ENCODE measurements around the gene MRPL54. TPM values are rescaled to one million over a fixed set of nuclear protein-coding genes. Genes with fewer than 3 reads are reported as not detected.
A peak's percentile ranks its signal among the peaks of the same experiment; 100 is the strongest.

The MRPL54 gene
- total RNA-seq = 59.4 TPM
- long read RNA-seq, transcript MRPL54-201 (3 exons, 626 nt) = major isoform, 18 of 18 reads
- long read RNA-seq, partial matches to known transcripts = 0 of 18 reads
- long read RNA-seq, other reads (novel, unspliced or antisense) = 0 of 18 reads

DNA sequence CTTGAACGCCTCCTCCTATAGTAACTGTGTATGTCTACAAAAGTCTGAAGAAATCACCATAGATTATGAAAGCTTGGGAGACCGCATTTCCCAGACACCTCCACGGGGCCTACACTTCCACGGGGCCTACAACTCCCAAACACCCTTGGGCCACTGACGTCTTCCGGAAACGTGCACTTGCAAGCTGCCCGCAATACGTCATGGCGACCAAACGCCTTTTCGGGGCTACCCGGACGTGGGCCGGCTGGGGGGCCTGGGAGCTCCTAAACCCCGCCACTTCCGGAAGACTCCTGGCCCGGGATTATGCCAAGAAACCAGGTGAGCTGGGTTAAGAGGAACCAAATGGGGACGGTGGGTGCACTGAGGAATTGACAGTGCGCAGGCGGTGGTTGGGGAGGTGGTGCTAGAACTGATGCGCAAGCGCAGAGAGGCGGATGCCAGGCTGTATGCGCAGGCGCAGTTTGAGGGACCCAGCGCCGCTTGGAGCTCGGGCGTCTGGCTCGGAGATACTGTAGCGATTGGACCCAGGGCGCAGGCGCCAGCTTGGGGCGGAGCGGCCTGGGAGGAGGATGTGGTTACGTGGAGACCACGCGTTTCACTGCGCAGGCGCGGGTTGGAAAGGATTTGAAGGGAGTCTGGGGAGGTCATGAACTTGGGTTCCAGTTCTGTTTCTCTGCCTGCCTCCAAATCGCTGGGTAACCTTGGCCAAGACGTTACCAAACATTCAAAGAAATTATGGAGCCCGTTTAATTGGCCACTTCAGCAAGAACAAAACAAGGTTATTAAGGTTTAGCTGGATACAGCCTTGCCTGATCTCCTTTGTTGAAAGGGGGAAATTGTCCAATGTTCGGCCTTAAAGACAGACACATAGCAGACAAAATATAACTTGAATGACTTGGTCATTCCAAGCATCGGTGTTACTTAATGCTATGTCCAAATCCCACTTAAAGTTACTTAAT, at the start of gene MRPL54:
Gene MRPL54, plus strand, starts transcription at position 182 of the 959 bp plus-strand sequence. Its CDS starts 19 bp downstream, at position 201.
- Histone ChIP-seq H3K36me3 (peaks cover 47% of the 10 kb centered on the region), H3K27me3 (ENCODE audit: low read depth) (no peaks in the 10 kb centered on the region), H3K9me3 (no peaks in the 10 kb centered on the region), H3K27ac (peak within 1 kb of the TSS; percentile 96), H3K4me1 (peaks cover 39% of the 10 kb centered on the region), H3K4me3 (peak within 1 kb of the TSS; percentile 90)
- DNase-seq (peak; percentile 100), ATAC-seq (peak; percentile 95 to 97)
- TF ChIP-seq, protein P1, sequence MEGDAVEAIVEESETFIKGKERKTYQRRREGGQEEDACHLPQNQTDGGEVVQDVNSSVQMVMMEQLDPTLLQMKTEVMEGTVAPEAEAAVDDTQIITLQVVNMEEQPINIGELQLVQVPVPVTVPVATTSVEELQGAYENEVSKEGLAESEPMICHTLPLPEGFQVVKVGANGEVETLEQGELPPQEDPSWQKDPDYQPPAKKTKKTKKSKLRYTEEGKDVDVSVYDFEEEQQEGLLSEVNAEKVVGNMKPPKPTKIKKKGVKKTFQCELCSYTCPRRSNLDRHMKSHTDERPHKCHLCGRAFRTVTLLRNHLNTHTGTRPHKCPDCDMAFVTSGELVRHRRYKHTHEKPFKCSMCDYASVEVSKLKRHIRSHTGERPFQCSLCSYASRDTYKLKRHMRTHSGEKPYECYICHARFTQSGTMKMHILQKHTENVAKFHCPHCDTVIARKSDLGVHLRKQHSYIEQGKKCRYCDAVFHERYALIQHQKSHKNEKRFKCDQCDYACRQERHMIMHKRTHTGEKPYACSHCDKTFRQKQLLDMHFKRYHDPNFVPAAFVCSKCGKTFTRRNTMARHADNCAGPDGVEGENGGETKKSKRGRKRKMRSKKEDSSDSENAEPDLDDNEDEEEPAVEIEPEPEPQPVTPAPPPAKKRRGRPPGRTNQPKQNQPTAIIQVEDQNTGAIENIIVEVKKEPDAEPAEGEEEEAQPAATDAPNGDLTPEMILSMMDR (IDR thresholded peaks at IDR 0.05) = no peak
- intact Hi-C loops (cut with DNase I) = no loop called here

GRCh38 chr19:3716147-3716668, 46.3 kb upstream of the MRPL54 start:
- Histone ChIP-seq H3K36me3 (no peaks in the 10 kb centered on the region), H3K27me3 (ENCODE audit: low read depth) (peaks cover 26% of the 10 kb centered on the region), H3K4me1 (peaks cover 24% of the 10 kb centered on the region), H3K4me3 (no peak overlapping the region), H3K27ac (no peak overlapping the region), H3K9me3 (no peaks in the 10 kb centered on the region)
- DNase-seq (no peak), ATAC-seq (no peak)
- TF ChIP-seq, protein P1 (IDR thresholded peaks at IDR 0.05) = no peak
- intact Hi-C loops (cut with DNase I) = no loop called here

DNA sequence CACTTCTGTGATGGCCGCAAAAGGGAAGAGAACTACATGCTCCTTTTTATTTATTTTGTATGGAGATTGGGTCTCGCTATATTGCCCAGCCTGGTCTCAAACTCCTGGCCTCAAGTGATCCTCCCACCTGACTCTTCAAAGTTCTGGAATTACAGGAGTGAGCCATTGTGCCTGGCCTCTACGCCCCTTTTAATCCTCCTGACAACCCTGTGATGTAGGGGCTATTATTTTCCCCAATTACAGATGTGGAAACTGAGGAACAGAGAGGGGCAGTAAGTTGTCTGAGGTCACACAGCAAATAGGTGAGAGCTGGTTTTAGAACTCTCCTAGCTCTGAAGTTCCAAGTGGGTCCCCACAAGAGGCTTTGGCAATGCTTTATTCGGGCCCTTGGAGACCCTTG, 42.6 kb upstream of the MRPL54 start:
- Histone ChIP-seq H3K27me3 (ENCODE audit: low read depth) (peaks cover 45% of the 10 kb centered on the region), H3K27ac (no peak overlapping the region), H3K36me3 (no peaks in the 10 kb centered on the region), H3K4me1 (peaks cover 15% of the 10 kb centered on the region), H3K4me3 (no peak overlapping the region), H3K9me3 (no peaks in the 10 kb centered on the region)
- no peak for ATAC-seq
- intact Hi-C loops (cut with DNase I) = no loop called here
- TF ChIP-seq, protein P1 (IDR thresholded peaks at IDR 0.05) = no peak
- no peak for DNase-seq

GRCh38 chr19:3720349-3720917, 42.0 kb upstream of the MRPL54 start:
- Histone ChIP-seq H3K4me1 (peaks cover 15% of the 10 kb centered on the region), H3K27ac (no peak overlapping the region), H3K36me3 (no peaks in the 10 kb centered on the region), H3K9me3 (no peaks in the 10 kb centered on the region), H3K27me3 (ENCODE audit: low read depth) (peaks cover 45% of the 10 kb centered on the region), H3K4me3 (no peak overlapping the region)
- DNase-seq = no peak
- TF ChIP-seq, protein P1 (IDR thresholded peaks at IDR 0.05) = no peak
- no peak for ATAC-seq
- intact Hi-C loops (cut with DNase I) = no loop called here

DNA sequence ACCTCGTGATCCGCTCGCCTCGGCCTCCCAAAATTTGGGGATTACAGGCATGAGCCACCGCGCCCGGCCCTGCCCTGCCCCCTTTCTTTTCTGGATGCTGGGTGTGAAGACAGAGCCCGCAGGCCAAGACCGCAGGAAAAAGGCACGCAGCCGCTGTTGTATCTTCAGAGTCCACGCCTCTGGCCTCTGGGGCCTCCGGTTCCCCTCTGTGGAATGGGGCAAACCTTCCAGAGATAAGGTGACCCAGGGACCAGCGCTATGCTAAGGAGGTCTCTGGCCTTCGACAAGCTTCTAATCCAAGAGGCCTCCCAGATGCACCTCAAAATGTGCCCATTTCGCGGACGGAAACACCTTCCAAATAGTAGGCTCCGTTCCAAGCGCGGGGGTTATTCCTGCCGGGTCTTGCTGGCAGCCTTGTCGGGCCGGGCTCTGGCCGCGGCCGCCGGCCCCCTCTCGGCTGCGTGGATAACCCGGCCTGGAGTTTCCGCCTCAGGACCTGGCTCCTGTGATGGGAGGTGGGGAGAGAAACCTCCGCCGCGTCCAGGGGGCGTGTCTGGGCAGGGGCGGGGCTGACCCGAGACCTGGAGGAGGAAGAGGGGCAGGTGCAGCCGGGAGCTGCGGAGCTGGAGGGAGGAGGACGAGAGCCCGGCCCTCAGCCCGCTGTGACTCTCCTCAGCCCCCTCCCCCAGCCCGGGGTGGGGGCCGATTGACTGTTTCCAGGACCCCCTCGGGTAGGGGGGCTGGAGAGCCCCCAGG, 41.2 kb upstream of the MRPL54 start:
- intact Hi-C loops (cut with DNase I) = no loop called here
- Histone ChIP-seq H3K4me3 (peak overlapping the region; percentile 48), H3K4me1 (peaks cover 15% of the 10 kb centered on the region), H3K27me3 (ENCODE audit: low read depth) (peaks cover 45% of the 10 kb centered on the region), H3K9me3 (no peaks in the 10 kb centered on the region), H3K36me3 (no peaks in the 10 kb centered on the region), H3K27ac (no peak overlapping the region)
- ATAC-seq = peak; percentile 92 to 95
- TF ChIP-seq, protein P1 (IDR thresholded peaks at IDR 0.05) = no peak
- DNase-seq = peak; percentile 91

Measured in lower lobe of right lung (tissue), 2 donors.